ENCODE results near the gene ZRANB3.
"Not testable (repeated sequence)": the region's sequence is repeated elsewhere in the genome, so short reads cannot be mapped to it uniquely, and the experiment has no call there.

The ZRANB3 gene

GRCh38 chr2:135169900-135170753 is 360.9 kb downstream of the ZRANB3 start:
- no peak for DNase-seq

- no peak for DNase-seq
These were observed 362.7 kb downstream of the ZRANB3 start for GRCh38 chr2:135168204-135168856.

DNA sequence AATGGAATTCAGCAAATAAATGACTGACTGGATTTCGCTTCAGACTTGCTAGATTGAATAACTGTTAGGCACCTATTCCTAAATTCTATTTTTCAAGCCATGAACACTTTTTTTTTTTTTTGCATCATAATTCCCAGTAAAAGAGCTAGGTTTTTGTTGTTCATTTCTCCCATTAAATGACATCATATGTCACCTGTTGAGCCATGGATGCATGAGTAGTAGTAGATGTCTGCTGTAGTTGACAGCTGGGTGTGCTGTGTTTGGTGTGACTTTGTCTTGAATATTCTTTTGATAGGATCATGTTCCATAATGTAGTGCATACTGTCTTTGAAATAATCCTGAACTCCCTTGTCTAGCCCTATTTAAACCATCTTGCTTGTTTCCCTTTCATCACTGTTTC is 363.7 kb downstream of the ZRANB3 start:
- DNase-seq: no peak

DNA sequence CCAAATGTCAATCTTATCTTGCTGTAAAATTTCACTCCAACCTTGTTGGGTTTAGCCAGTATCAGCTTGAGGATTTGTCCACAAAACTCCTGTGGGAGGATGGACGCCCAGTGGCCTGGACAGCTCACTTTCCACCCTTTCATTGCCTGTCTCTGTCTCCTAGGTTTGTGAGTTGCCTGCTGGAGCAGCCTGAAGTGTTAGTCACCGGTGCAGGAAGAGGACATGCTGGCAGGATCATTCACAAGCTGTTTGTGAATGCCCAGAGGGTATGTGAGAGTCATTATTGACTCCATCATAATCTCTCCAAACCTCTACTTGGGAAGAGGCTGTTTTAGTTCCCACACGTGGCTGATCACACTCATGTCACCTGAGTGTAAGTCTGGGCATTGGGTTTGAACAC is 366.6 kb downstream of the ZRANB3 start:
- no peak for DNase-seq

DNA sequence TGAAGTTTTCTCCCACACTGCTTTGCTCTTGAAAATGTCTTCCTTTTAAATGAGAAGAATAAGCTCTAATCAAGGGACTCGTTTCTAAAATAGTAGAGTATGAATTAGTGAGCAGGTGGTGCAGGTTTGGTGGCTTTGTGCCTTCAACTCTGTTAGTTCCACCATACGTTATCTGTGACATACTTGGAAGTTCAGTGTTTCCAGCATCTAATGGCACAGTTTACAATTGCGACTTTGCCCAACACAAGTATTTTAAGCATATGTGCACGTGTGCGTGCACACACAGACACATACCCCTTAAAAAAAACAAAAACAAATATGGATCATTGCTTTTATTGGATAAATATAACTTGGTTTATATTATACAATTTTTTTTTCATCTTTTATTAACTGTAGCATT is 367.1 kb downstream of the ZRANB3 start:
- DNase-seq: no peak

DNA sequence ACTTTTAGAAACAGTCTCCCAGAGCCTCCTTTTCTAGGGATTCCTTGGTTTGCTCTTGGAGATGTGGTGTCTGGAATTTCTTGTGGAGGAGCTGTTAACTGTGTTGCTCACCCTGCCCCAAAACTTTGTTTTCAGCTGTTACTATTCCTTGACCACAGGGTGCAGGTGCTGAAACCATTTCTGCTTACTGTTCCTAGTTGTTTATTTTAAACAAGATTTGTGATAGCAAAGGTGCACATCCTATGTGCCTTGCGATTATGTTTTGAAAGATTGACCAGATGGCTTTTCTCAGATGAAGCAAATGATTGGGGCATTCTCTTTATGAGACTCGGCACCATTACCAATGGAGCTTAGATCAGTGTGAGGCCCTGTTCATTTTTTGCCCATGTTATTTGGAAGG is 367.7 kb downstream of the ZRANB3 start:
- DNase-seq: no peak

DNA sequence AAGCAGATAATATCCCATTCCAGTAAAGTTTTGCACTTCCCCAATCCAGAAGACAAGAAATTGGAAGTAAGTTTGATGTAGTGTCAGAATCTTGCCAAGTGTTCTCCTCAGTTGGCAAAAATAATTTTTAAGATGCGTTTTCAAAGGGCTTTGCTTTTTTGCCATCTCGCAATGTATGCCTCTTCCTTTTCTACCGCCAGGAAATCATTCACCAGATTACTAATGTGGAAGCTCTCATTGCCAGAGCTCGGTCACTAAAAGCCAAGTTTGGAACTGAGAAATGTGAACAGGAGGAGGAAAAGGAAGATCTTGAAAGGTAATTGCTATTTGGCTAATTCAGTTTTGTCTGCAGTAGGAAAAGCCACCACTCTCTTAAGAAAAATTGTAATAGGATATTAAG is 368.2 kb downstream of the ZRANB3 start:
- no peak for DNase-seq

DNA sequence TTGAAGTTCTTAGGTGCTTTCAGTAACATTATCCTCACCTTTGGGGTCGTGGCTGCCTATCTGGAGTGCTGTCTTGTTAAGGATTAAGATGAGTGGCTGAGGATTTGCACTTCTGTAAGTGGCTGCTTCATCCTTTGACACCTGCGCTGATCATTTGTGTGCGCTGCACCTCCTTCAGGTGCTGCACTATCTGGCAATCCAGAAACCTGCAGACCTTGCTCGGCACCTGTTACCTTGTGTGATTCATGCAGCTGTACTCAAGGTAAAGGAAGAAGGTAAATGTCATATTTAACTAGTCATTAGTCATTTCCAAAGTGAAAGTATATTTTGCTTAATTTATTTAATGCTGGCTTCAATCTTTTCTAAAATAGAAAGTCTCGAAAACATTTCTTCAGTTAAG is 368.6 kb downstream of the ZRANB3 start:
- no peak for DNase-seq

DNA sequence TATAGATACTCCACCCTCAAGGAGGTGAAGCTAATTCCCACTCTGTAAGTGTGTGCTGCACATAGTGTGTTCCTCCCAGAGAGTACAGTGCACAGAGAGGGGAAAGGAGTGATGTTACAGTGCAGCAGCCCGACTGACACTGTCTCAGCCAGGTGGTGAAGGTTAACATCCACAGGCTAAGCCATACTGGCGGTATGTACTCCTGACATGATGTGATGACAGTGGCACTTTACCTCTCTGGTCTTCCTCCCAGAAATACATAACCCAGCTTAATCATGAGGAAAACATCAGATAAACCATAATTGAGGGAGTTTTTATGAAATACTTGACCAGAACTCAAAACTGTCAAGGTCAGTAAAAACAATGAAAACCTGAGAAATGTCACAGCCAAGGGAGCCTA is 371.8 kb downstream of the ZRANB3 start:
- DNase-seq: no peak

GRCh38 chr2:135157856-135158255 is 373.2 kb downstream of the ZRANB3 start:
- DNase-seq: no peak

DNA sequence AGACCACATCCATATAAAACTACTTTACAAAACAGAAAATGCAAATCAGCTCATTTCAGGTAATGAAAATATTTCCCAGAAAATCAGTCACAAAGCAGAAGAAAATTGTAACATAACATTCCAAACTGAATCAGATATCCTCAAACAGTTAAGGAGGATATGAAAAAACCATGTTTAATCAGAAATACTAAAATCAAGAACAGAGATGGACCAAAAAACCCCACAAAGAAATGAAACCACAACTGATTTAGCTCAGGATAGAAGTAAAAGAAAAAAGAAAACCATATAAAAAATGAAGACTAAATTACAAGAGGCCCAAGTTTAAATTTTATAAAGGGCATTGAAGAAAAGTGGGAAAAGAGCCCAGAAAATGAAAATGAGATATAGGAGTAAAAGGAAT is 376.1 kb downstream of the ZRANB3 start:
- no peak for DNase-seq

GRCh38 chr2:135152361-135152760 is 378.7 kb downstream of the ZRANB3 start:
- no peak for DNase-seq

DNA sequence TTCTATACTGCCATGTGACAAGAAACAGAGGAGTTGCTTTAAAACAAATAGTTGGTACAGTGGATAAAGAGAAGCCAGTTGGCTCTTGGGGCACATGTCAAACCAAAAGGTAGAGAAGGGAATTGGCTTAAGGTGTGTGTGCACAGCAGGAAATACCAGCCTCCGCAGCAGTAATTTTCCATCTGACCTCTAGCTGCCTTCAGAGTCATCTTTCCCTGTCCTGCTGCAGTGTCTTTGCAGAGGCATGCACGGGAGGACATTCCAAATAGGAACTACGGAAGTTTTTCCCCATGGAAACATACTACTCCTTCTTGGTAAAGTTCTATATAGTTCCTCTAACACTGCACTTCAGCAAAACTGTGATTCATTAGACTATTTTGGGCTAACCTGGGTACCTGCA is 379.4 kb downstream of the ZRANB3 start:
- DNase-seq: no peak

- no peak for DNase-seq
These were observed 380.3 kb downstream of the ZRANB3 start for GRCh38 chr2:135150725-135151124.

- DNase-seq: no peak
These were observed 381.8 kb downstream of the ZRANB3 start for GRCh38 chr2:135149251-135149650.

GRCh38 chr2:135144343-135144742 is 386.7 kb downstream of the ZRANB3 start:
- DNase-seq: no peak

- DNase-seq: no peak
These were observed 388.7 kb downstream of the ZRANB3 start for GRCh38 chr2:135142323-135142722.

GRCh38 chr2:135140606-135141005 is 390.4 kb downstream of the ZRANB3 start:
- no peak for DNase-seq

DNA sequence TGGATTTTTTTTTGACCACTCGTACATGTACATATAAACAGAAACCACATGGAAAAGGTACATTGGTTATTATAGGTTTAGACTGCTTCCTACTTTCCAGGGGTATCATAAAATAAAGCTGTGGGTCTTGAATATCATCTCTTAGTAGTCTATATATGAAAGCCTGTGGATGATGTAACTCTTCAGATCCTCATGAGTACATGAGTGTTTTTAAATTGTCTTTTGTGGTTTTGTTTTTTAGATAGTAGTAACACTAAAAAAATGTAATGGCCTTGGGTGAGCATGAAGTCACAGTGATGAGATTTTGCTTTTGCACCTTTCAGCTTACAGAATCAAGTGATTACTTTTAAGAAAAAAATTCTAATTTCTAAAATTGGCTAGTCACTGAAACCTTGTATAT is 398.7 kb downstream of the ZRANB3 start:
- DNase-seq: no peak

DNA sequence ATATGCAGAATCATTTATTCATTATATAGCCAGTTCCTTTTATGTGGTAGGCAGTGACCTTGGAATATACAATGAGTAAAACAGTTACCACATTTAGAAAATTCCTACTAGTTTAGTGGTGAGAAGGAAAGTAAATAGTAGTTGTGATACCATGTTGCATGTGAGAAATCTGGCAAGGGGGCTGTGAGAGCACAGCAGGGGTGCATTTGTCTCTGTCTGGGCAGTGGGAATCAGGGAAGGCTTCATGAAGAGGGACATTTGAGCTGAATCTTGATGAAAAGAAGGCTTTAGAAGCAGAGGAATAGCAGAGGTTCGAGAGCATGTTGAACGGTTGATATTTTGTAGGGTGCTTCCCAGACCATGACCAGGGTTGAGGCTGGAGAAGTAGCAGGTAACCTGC is 400.3 kb downstream of the ZRANB3 start:
- DNase-seq: no peak

DNA sequence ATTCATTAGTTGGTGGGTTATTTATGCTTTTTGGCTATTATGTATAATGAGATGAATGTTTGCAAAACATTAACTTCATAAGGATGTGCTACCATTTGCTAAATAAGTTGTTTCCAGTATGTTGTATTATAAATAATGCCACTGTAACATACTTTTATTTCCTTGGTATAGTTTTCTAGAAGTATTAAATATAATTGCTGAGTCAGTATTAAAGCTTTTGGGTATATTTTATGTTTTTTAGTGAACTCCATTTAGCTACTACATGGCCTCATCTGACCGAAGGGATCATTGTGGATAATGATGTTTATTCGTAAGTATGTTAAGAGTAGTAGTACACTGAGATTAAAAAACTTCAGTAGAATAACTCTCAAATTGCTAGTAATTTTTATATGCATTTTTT is 405.1 kb downstream of the ZRANB3 start:
- no peak for DNase-seq

GRCh38 chr2:135124924-135125886 is 405.8 kb downstream of the ZRANB3 start:
- no peak for DNase-seq

DNA sequence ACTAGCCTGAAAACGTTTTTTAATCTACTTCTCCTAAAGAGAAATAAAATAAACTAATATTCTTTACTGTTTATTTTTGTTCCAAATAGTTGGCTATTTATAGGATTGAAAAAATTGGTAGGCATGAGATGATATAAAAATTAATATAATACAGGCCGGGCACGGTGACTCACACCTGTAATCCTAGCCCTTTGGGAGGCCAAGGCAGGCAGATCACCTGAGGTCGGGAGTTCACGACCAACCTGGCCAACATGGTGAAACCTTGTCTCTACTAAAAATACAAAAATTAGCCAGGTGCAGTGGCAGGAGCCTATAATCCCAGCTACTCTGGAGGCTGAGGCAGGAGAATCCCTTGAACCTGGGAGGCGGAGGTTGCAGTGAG is 409.4 kb downstream of the ZRANB3 start:
- DNase-seq: not testable (repeated sequence)

Data from Kasumi-1 (cell line).